H1 (cell line): ENCODE measurements around the gene PKNOX1. TPM values are rescaled to one million over a fixed set of nuclear protein-coding genes. Genes with fewer than 3 reads are reported as not detected.

ENCODE experiments used
- CTCF ChIA-PET: fragments of 300-600 bp; sonication (Branson Sonifier 250); formaldehyde crosslinking; loops from one replicate; lab custom pipeline; 2021; ENCODE audit not compliant: partially characterized antibody; lab: Charles Lee
- POLR2A ChIA-PET: fragments of 300-600 bp; sonication (Branson Sonifier 250); formaldehyde crosslinking; loops from one replicate; lab custom pipeline; 2021; ENCODE audit warnings: inconsistent platforms; ENCODE audit not compliant: partially characterized antibody; lab: Charles Lee
- DNase-seq, 2 experiments: peaks; one replicate each; pipeline versions ENCODE4 v3.0.0 to v3.0.0-alpha.2; 2010 to 2022; ENCODE audit warnings: low spot score in 2 of 2, low read depth in 1 of 2, mixed read lengths in 1 of 2
- FAIRE-seq: peaks from 2 replicates; lab custom pipeline; 2011; peaks lifted over from hg19 to GRCh38; lab: Jason Lieb, UNC
- H2AFZ ChIP-seq: 2 replicates; pipeline ENCODE4 v1.8.1; 2012; ENCODE audit warnings: low read length, inconsistent platforms
- H2AK5ac ChIP-seq: 2 replicates; pipeline ENCODE4 v1.6.1; 2013; ENCODE audit warnings: low read depth, low read length
- H2BK120ac ChIP-seq: replicated peaks from 2 replicates; pipeline ENCODE3; 2013; ENCODE audit warnings: low read depth, low read length, inconsistent platforms
- H2BK12ac ChIP-seq: 2 replicates; pipeline ENCODE4 v1.6.1; 2013; ENCODE audit warnings: low read depth, low read length
- H2BK15ac ChIP-seq: 2 replicates; pipeline ENCODE4 v1.6.1; 2013; ENCODE audit warnings: low read length
- H2BK20ac ChIP-seq: 2 replicates; pipeline ENCODE4 v1.6.1; 2013; ENCODE audit warnings: low read length
- H2BK5ac ChIP-seq: 2 replicates; pipeline ENCODE4 v1.6.1; 2013; ENCODE audit warnings: low read depth, low read length
- H3K14ac ChIP-seq: 2 replicates; pipeline ENCODE4 v1.6.1; 2013; ENCODE audit warnings: inconsistent platforms; ENCODE audit not compliant: insufficient read length
- H3K18ac ChIP-seq: 2 replicates; pipeline ENCODE4 v1.6.1; 2013; ENCODE audit warnings: low read length; ENCODE audit errors: extremely low read depth
- H3K23ac ChIP-seq: 2 replicates; pipeline ENCODE4 v1.6.1; 2013; ENCODE audit warnings: inconsistent platforms; ENCODE audit not compliant: insufficient read length
- H3K23me2 ChIP-seq: 2 replicates; pipeline ENCODE4 v1.6.1; 2013; ENCODE audit warnings: low read depth, low read length
- H3K27ac ChIP-seq: 2 replicates; pipeline ENCODE4 v1.6.1; 2011; ENCODE audit warnings: low read depth, low read length, inconsistent platforms
- H3K27me3 ChIP-seq, 4 experiments: replicated peaks in 1 of 4; 1 replicate in 1 of 4; 2 replicates in 3 of 4; pipeline versions ENCODE4 v1.6.1 to v1.8.1; 2011 to 2013; ENCODE audit warnings: low read length in 3 of 4, mild to moderate bottlenecking in 3 of 4, inconsistent platforms in 2 of 4, mixed read lengths in 2 of 4, moderate library complexity in 1 of 4; ENCODE audit not compliant: control insufficient read depth in 3 of 4, insufficient read depth in 3 of 4; ENCODE audit errors: extremely low read depth in 1 of 4
- H3K36me3 ChIP-seq, 4 experiments: 2 replicates each; pipeline versions ENCODE4 v1.6.1 to v1.8.1; 2011 to 2013; ENCODE audit warnings: mild to moderate bottlenecking in 4 of 4, low read length in 3 of 4, moderate library complexity in 2 of 4, control low read depth in 1 of 4, inconsistent platforms in 1 of 4; ENCODE audit not compliant: insufficient read depth in 4 of 4, control insufficient read depth in 2 of 4
- H3K4ac ChIP-seq: replicated peaks from 2 replicates; pipeline ENCODE3; 2013; ENCODE audit warnings: low read length, low read depth, mixed read lengths, inconsistent platforms; ENCODE audit not compliant: insufficient read length
- H3K4me1 ChIP-seq, 4 experiments: replicated peaks in 1 of 4; 1 replicate in 1 of 4; 2 replicates in 3 of 4; pipeline versions ENCODE4 v1.6.1 to v1.8.1; 2011 to 2013; ENCODE audit warnings: low read length in 3 of 4, inconsistent platforms in 2 of 4, mixed read lengths in 1 of 4; ENCODE audit not compliant: insufficient read depth in 4 of 4, control insufficient read depth in 3 of 4
- H3K4me2 ChIP-seq, 2 experiments: 2 replicates each; pipeline versions ENCODE4 v1.6.1 to v1.8.1; 2011 to 2013; ENCODE audit warnings: low read depth in 2 of 2, low read length in 2 of 2, control low read depth in 1 of 2, inconsistent platforms in 1 of 2, mild to moderate bottlenecking in 1 of 2; ENCODE audit not compliant: insufficient read depth in 1 of 2
- H3K4me3 ChIP-seq, 4 experiments: fragments of 200-600, 300-600 bp in 1 of 4; sonication (generic), shearing (Covaris generic), sonication (Bioruptor Twin) in 1 of 4; 2 replicates each; pipeline versions ENCODE4 v1.5.1 to v1.8.1; 2011 to 2016; ENCODE audit warnings: low read length in 4 of 4, low read depth in 3 of 4, control low read depth in 2 of 4, inconsistent platforms in 2 of 4, mild to moderate bottlenecking in 2 of 4, mixed read lengths in 1 of 4, moderate library complexity in 1 of 4; ENCODE audit not compliant: insufficient read depth in 2 of 4; ENCODE audit errors: extremely low read depth in 1 of 4
- H3K56ac ChIP-seq: replicated peaks from 2 replicates; pipeline ENCODE3; 2013; ENCODE audit warnings: low read depth, mild to moderate bottlenecking, mixed read lengths, low read length, inconsistent platforms; ENCODE audit not compliant: insufficient read length
- H3K79me1 ChIP-seq: 2 replicates; pipeline ENCODE4 v1.6.1; 2013; ENCODE audit warnings: low read depth, low read length, control low read depth
- H3K79me2 ChIP-seq, 2 experiments: 2 replicates each; pipeline versions ENCODE4 v1.6.1 to v1.8.1; 2012 to 2013; ENCODE audit warnings: low read length in 2 of 2, mild to moderate bottlenecking in 2 of 2, inconsistent platforms in 1 of 2; ENCODE audit not compliant: insufficient read depth in 2 of 2, control insufficient read depth in 1 of 2
- H3K9ac ChIP-seq, 4 experiments: replicated peaks in 1 of 4; 1 replicate in 1 of 4; 2 replicates in 3 of 4; pipeline versions ENCODE4 v1.6.1 to v1.8.1; 2011 to 2013; ENCODE audit warnings: low read depth in 3 of 4, low read length in 3 of 4, control low read depth in 2 of 4, mild to moderate bottlenecking in 2 of 4, moderate library complexity in 2 of 4, inconsistent platforms in 1 of 4; ENCODE audit errors: extremely low read depth in 1 of 4
- H3K9me3 ChIP-seq, 2 experiments: 2 replicates each; pipeline versions ENCODE4 v1.6.1 to v1.8.1; 2012 to 2013; ENCODE audit warnings: mild to moderate bottlenecking in 2 of 2, moderate library complexity in 2 of 2, control low read depth in 1 of 2, inconsistent platforms in 1 of 2, low read depth in 1 of 2, low read length in 1 of 2, mixed read lengths in 1 of 2; ENCODE audit not compliant: insufficient read depth in 2 of 2
- H4K20me1 ChIP-seq, 2 experiments: replicated peaks in 1 of 2; 2 replicates each; pipeline versions ENCODE3 to v1.8.1; 2011 to 2013; ENCODE audit warnings: inconsistent platforms in 2 of 2, low read length in 2 of 2, mild to moderate bottlenecking in 1 of 2; ENCODE audit not compliant: insufficient read depth in 2 of 2, control insufficient read depth in 1 of 2
- H4K5ac ChIP-seq: 2 replicates; pipeline ENCODE4 v1.6.1; 2013; ENCODE audit warnings: low read length, low read depth, mixed read lengths, inconsistent platforms; ENCODE audit not compliant: insufficient read length
- H4K8ac ChIP-seq: 2 replicates; pipeline ENCODE4 v1.8.0; 2013; ENCODE audit warnings: mild to moderate bottlenecking, moderate library complexity, low read length, inconsistent platforms; ENCODE audit not compliant: insufficient read depth; ENCODE audit errors: extremely low read depth
- H4K91ac ChIP-seq: replicated peaks from 2 replicates; pipeline ENCODE3; 2013; ENCODE audit warnings: low read length, mixed read lengths, inconsistent platforms; ENCODE audit not compliant: insufficient read length
- BACH1 ChIP-seq: IDR thresholded peaks from 2 replicates; pipeline ENCODE4 v1.6.1; 2012; ENCODE audit warnings: low read length, improper control_type of control experiment
- CTBP2 ChIP-seq: IDR thresholded peaks from 2 replicates; pipeline ENCODE4 v1.7.0; 2011; ENCODE audit warnings: borderline replicate concordance, mild to moderate bottlenecking, moderate library complexity, mixed read lengths, low read length; ENCODE audit not compliant: insufficient read depth, insufficient read length
- EZH2 ChIP-seq: fragments of 200-600 bp; sonication (generic); IDR thresholded peaks from 2 replicates; pipeline ENCODE4 v1.7.1; 2012; ENCODE audit warnings: low read depth, mild to moderate bottlenecking, moderate library complexity, low read length, inconsistent platforms; ENCODE audit not compliant: severe bottlenecking
- JUN ChIP-seq: IDR thresholded peaks from 2 replicates; pipeline ENCODE4 v1.6.1; 2011; ENCODE audit warnings: low read depth, mild to moderate bottlenecking, improper control_type of control experiment, low read length
- JUND ChIP-seq: IDR thresholded peaks from 2 replicates; pipeline ENCODE4 v1.6.1; 2011; ENCODE audit warnings: mild to moderate bottlenecking, improper control_type of control experiment, low read length
- KDM5A ChIP-seq: fragments of 200-600 bp; IDR thresholded peaks from 2 replicates; pipeline ENCODE4 v1.7.1; 2012; ENCODE audit warnings: mild to moderate bottlenecking, low read length, inconsistent platforms, mixed read lengths
- NANOG ChIP-seq: IDR thresholded peaks from 2 replicates; pipeline ENCODE4 v1.6.1; 2011; ENCODE audit warnings: low read length, low read depth, mild to moderate bottlenecking, inconsistent platforms; ENCODE audit not compliant: insufficient read depth, poor library complexity, severe bottlenecking
- RBBP5 ChIP-seq: IDR thresholded peaks from 2 replicates; pipeline ENCODE4 v1.7.1; 2012; ENCODE audit warnings: low read depth, mild to moderate bottlenecking, inconsistent platforms, low read length, moderate library complexity, borderline replicate concordance
- SIN3A ChIP-seq, 2 experiments: IDR thresholded peaks in 1 of 2; conservative IDR thresholded peaks in 1 of 2; 2 replicates each; pipeline ENCODE4 v1.6.1; 2011 to 2012; ENCODE audit warnings: low read length in 2 of 2, improper control_type of control experiment in 1 of 2, low read depth in 1 of 2, mild to moderate bottlenecking in 1 of 2
- TAF1 ChIP-seq: IDR thresholded peaks from 2 replicates; pipeline ENCODE4 v1.6.1; 2011; ENCODE audit warnings: mild to moderate bottlenecking, low read depth, low read length
- TAF7 ChIP-seq: optimal IDR thresholded peaks from 2 replicates; pipeline ENCODE3; 2011; ENCODE audit warnings: low read depth, mild to moderate bottlenecking, inconsistent platforms, low read length, moderate library complexity, borderline replicate concordance
- USF2 ChIP-seq: IDR thresholded peaks from 2 replicates; pipeline ENCODE4 v1.6.1; 2011; ENCODE audit warnings: low read length, improper control_type of control experiment
- YY1 ChIP-seq: IDR thresholded peaks from 2 replicates; pipeline ENCODE4 v1.6.1; 2011; ENCODE audit warnings: low read depth, mild to moderate bottlenecking, low read length
- whole genome bisulfite sequencing, 2 experiments: shearing (Covaris generic) in 1 of 2; methylation state at CpG; one replicate each; pipeline versions ENCODE4 v1.1.6 to v1.1.7; 2013 to 2015; ENCODE audit warnings: low lambda C conversion rate in 2 of 2, mixed read lengths in 2 of 2, inconsistent platforms in 1 of 2, low coverage in 1 of 2, missing lambda C conversion rate in 1 of 2; ENCODE audit not compliant: insufficient replicate concordance in 2 of 2, insufficient coverage in 1 of 2, insufficient read length in 1 of 2; ENCODE audit errors: extremely low coverage in 1 of 2, missing lambda C conversion rate in 1 of 2; 5-methylcytosine and 5-hydroxymethylcytosine counted together
- polyA plus RNA-seq, 7 experiments: library from polyadenylated mRNA; depleted of rRNA in 3 of 7; stranded (reverse) in 5 of 7; unstranded in 2 of 7; fragments of >200 nt in 5 of 7; fragments of 200-250 nt in 2 of 7; gene quantifications; 1 replicate in 5 of 7; 2 replicates in 1 of 7; 4 replicates in 1 of 7; pipeline versions ENCODE4 v1.2.1 to v1.2.3, GENCODE V29; 2011 to 2013; ENCODE audit warnings: missing spikeins in 2 of 7, mixed read lengths in 2 of 7
- total RNA-seq: library from RNA; stranded (reverse); fragmentation: NEBNext Ultra II Directional; extraction: Animal tissue kit (Norgen Biotek cat#: 25700); gene quantifications from 2 replicates; pipeline ENCODE4 v1.2.1, GENCODE V29; 2021

PKNOX1 gene
- total and polyA plus RNA-seq, 2 of the 8 experiments (the other 6 are each of a cell fraction or from before 2014, with no cell fraction given): 20.4 to 31.9 TPM

DNA sequence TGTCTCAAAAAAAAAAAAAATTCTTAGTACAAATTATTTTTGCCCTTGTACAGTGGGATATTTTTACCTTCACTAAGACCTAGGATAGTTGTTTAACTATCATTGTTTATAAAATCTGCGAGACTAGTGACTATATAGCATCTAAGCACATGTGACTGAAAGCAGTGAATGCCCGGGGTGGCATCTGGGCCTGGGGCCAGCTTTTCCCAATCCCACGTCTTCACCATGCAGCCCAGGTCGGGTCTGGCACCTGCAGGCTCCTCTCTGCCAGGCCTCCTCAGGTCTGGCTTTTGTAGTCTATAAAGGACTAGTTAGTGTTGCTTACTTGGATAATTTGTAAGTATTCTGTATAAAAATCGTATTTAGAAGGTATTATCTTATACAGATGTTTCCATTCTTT lies 60.5 kb downstream of the PKNOX1 start:
- H3K27ac ChIP-seq: no peak overlapping the region
- H2AK5ac ChIP-seq: no peak overlapping the region
- no peak overlapping the region for H3K4me3 ChIP-seq
- CTCF ChIA-PET: no interaction called here
- 86% methylated on average over 5 of the region's 5 CpGs; no CpG with 5 or more reads in 1 of the 2 experiments for WGBS, 2 experiments
- H3K9me3 ChIP-seq: no peaks in the 10 kb centered on the region
- H3K23ac ChIP-seq: no peak overlapping the region
- H2BK20ac ChIP-seq: no peak overlapping the region
- no peaks in the 10 kb centered on the region for H3K4me1 ChIP-seq
- H3K79me2 ChIP-seq: no peaks in the 10 kb centered on the region
- H3K27me3 ChIP-seq: no peaks in the 10 kb centered on the region
- FAIRE-seq (no peak), DNase-seq (no peak)
- H3K23me2 ChIP-seq: no peaks in the 10 kb centered on the region
- H2BK12ac ChIP-seq: no peak overlapping the region
- H3K4me2 ChIP-seq: no peak overlapping the region
- H2AFZ ChIP-seq: no peak overlapping the region
- no peaks in the 10 kb centered on the region for H4K20me1 ChIP-seq
- no peak overlapping the region for H2BK15ac ChIP-seq
- no peak overlapping the region for H4K8ac ChIP-seq
- H3K36me3 ChIP-seq: peaks cover 0 to 14% (median 6%) of the 10 kb centered on the region in 4 experiments; a peak in 5 of 8 replicates
- H3K18ac ChIP-seq: no peak overlapping the region
- H3K14ac ChIP-seq: no peak overlapping the region
- H2BK120ac ChIP-seq: no peak overlapping the region
- H3K9ac ChIP-seq: no peak overlapping the region
- H4K5ac ChIP-seq: no peak overlapping the region
- H2BK5ac ChIP-seq: no peak overlapping the region
- no peak overlapping the region for H4K91ac ChIP-seq
- POLR2A ChIA-PET: interaction anchor here (0.7 to 1.6 kb wide), 2 partner anchors 9 to 142 kb away, joined by 3 to 5 read pairs; no protein-coding TSS in a partner anchor
- H3K79me1 ChIP-seq: no peaks in the 10 kb centered on the region
- H3K4ac ChIP-seq: no peak overlapping the region
- no peak overlapping the region for H3K56ac ChIP-seq
- TF ChIP-seq CTBP2 (no peak), USF2 (no peak), SIN3A (conservative IDR thresholded peaks at IDR 0.05 in 1 of 2, IDR thresholded peaks at IDR 0.05 in 1 of 2; ENCODE audit: low read depth in 1 of 2, low read length in 2 of 2) (no peak), RBBP5 (no peak), TAF1 (no peak), JUND (no peak), JUN (no peak), EZH2 (no peak), YY1 (no peak), NANOG (no peak), BACH1 (no peak), TAF7 (no peak), KDM5A (no peak)
